IPS DF 6.9 (cell line): ENCODE results near the gene FBXO24.

Source experiments
- DNase-seq: peaks from one replicate; pipeline ENCODE4 v3.0.0-alpha.2; 2013; ENCODE audit warnings: low read depth, low spot score
- H3K27ac ChIP-seq: one replicate; pipeline ENCODE4 v1.5.1; 2013; ENCODE audit warnings: low read length, control low read depth
- H3K27me3 ChIP-seq: 2 replicates; pipeline ENCODE4 v1.6.1; 2013; ENCODE audit warnings: mild to moderate bottlenecking, low read length; ENCODE audit not compliant: control insufficient read depth, insufficient read depth
- H3K36me3 ChIP-seq: 2 replicates; pipeline ENCODE4 v1.6.1; 2013; ENCODE audit warnings: low read length; ENCODE audit not compliant: control insufficient read depth, insufficient read depth
- H3K4me1 ChIP-seq: 2 replicates; pipeline ENCODE4 v1.6.1; 2013; ENCODE audit warnings: low read length; ENCODE audit not compliant: control insufficient read depth, insufficient read depth
- H3K4me3 ChIP-seq: 2 replicates; pipeline ENCODE4 v1.5.1; 2013; ENCODE audit warnings: mild to moderate bottlenecking, low read length
- H3K9me3 ChIP-seq: 2 replicates; pipeline ENCODE4 v1.6.1; 2013; ENCODE audit warnings: low read length, inconsistent platforms; ENCODE audit not compliant: control insufficient read depth, insufficient read depth
- WGBS: extraction: QIAGEN DNeasy Blood & Tissue Kit; methylation state at CpG from one replicate; pipeline ENCODE4 v1.1.7; 2013; ENCODE audit warnings: mixed read lengths, missing lambda C conversion rate; ENCODE audit not compliant: insufficient read length, insufficient coverage; 5-methylcytosine and 5-hydroxymethylcytosine counted together

FBXO24 gene

DNA sequence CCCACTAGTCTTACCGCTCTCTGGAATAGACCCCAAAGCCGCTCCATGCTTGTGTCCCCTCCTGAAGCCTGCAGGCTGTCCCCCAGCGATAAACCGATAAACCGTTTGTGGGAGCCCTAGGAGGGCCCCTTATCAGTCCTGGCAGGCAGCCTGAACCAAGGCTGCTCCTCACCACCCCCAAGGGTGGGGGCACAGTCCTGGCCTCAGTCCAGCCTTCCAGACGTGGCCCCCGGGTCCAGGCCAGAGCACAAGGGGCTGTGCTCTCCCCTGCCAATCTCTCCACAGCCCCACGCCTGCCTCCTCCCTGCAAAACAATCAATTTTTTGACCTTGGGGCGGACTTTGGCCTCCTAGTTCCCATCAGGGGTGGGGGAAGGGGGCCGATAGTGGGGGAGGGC is 55.3 kb downstream of the FBXO24 start, which contains the start of gene TFR2:
Gene TFR2 (minus strand): TSS at position 90 of the 397 bp plus-strand sequence. CDS start 43 bp downstream, at position 47.
- Histone ChIP-seq H3K4me1 (peaks cover 5% of the 10 kb centered on the region), H3K27ac (no peak within 1 kb of the TSS), H3K4me3 (no peak within 1 kb of the TSS), H3K9me3 (no peaks in the 10 kb centered on the region), H3K27me3 (no peaks in the 10 kb centered on the region), H3K36me3 (no peaks in the 10 kb centered on the region)
- WGBS = no CpG with 5 or more reads among the region's 10 CpGs
- DNase-seq = no peak

GRCh38 chr7:100641860-100642533 is 55.9 kb downstream of the FBXO24 start:
- Histone ChIP-seq H3K9me3 (no peaks in the 10 kb centered on the region), H3K4me3 (no peak overlapping the region), H3K27me3 (no peaks in the 10 kb centered on the region), H3K36me3 (no peaks in the 10 kb centered on the region), H3K27ac (no peak overlapping the region), H3K4me1 (peaks cover 5% of the 10 kb centered on the region)
- DNase-seq = no peak
- no CpG with 5 or more reads among the region's 10 CpGs for WGBS

DNA sequence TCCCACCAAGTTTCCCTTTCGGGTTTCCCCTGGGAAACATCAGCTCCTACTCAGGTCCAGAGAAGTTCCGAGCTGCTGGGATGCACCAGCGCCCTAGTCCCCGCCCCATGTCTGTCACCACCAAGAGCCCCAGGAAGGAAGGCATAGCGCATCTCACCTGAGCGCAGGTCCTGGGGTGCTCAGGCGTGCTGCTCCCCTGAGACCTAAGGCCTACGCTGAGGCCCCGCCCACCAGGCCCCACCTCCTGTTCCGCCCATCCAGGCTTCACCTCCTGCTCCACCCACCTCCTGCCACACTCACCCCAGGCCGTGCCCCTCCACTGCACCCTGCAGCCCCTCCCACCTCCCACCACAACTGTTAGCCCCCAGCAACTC is 56.4 kb downstream of the FBXO24 start:
- DNase-seq = no peak

GRCh38 chr7:100649826-100650565 is 63.9 kb downstream of the FBXO24 start:
- Histone ChIP-seq H3K9me3 (no peaks in the 10 kb centered on the region), H3K27ac (no peak overlapping the region), H3K4me1 (0 out of 2 replicates have a peak, but pooled peaks cover 3% of the 10 kb centered on the region), H3K36me3 (no peaks in the 10 kb centered on the region), H3K27me3 (peaks cover 4% of the 10 kb centered on the region; the same call in 1 of the 2 replicates), H3K4me3 (no peak overlapping the region)
- no peak for DNase-seq
- WGBS = 100% methylated on average over 4 of the region's 15 CpGs

More for the DNA sequence above, 56.4 kb downstream of the FBXO24 start:
- no peaks in the 10 kb centered on the region for H3K27me3 ChIP-seq
- no CpG with 5 or more reads among the region's 11 CpGs for WGBS
- H3K27ac ChIP-seq = no peak overlapping the region
- no peaks in the 10 kb centered on the region for H3K36me3 ChIP-seq
- peaks cover 7% of the 10 kb centered on the region for H3K4me1 ChIP-seq
- H3K9me3 ChIP-seq = no peaks in the 10 kb centered on the region
- no peak overlapping the region for H3K4me3 ChIP-seq
